ENCODE data around the gene PTPRF.

Gene PTPRF

DNA sequence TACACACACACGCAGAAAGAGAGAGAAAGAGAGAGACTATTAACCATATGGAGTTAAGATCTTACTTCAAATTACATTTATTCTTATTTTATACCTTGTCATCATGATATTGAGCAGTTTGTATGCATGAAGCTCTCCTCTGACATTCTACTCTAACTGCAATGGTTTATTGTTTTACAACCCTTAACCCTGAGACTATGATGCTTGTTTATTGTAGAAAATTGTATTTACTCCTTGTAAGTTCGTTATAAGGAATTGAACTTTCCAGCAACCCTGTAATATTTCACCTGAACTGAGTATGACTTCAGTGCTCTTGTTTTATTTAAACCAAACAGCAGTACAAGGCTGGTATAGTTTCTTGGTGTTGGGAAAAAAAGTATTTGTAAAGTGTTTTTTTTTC, 18.6 kb upstream of the PTPRF start:
- intact Hi-C loops (cut with DNase I) = no loop called here

GRCh38 chr1:43512681-43513080, 18.0 kb upstream of the PTPRF start:
- DNase-seq = no peak
- intact Hi-C loops (cut with DNase I) = no loop called here

More for the DNA sequence above, 18.6 kb upstream of the PTPRF start:
- DNase-seq = no peak

DNA sequence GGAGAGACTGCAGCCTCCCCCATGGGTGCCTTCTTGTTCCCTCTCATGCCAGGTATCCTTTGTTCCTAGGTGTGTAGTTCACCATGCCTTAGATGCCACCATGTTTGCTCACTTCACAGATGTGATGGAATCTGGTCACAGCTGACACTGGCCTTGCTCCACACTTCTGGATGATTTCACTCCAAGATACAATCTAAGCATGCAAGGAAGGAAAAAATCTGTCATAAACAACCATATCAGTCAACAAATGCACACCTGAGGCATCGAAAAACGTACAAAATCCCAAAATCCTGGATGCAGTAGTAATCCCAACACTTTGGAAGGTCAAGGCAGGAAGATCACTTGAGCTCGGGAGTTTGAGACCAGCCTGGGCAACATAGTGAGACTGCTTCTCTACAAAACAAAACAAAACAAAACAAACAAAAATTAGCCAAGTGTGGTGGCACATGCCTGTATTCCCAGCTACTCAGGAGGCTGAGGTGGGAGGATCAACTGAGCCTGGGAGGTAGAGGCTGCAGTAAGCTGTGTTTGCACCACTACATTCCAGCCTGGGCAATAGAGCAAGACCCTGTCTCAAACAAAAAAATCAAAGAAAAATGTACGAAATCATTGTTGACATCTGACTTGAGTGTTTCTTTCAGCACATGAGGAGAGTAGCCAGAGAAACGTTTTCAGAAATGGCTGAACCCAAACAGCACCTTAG, 17.1 kb upstream of the PTPRF start:
- DNase-seq = no peak
- intact Hi-C loops (cut with DNase I) = no loop called here

GRCh38 chr1:43518935-43519686, 11.6 kb upstream of the PTPRF start:
- DNase-seq = no peak
- intact Hi-C loops (cut with DNase I) = no loop called here

DNA sequence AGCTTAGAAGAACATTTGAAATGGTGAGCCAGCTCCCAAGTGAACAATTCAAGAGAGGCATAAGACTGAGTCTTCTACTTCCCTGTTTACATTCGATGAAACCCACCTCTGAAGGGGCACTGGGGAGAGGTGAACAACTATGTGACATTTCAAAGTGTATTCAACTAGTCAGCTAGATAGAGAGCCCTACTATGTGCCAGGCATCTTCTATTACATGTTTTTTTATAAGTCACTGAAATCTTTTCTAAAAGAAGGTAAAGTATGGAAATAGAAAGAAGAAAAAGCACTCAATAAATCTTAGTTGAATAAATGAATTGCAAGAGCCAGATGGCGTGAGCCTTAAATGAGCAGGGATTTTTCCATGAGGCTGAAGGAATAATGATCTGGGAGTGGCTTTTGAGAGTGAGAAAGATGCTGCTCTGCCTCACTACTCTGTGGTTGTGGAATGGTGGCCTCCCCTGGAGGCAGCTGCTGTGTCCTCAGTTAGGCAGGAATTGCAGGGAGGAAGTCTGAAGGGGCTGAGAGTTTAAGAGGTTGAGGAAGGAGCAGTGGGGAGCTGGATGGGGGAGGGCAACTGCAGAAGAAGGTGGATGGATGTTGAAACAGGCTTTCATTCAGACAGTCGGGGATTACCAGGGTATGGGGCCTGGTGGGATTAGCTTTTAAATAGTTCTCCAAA, 10.4 kb upstream of the PTPRF start:
- intact Hi-C loops (cut with DNase I) = no loop called here
- no peak for DNase-seq

DNA sequence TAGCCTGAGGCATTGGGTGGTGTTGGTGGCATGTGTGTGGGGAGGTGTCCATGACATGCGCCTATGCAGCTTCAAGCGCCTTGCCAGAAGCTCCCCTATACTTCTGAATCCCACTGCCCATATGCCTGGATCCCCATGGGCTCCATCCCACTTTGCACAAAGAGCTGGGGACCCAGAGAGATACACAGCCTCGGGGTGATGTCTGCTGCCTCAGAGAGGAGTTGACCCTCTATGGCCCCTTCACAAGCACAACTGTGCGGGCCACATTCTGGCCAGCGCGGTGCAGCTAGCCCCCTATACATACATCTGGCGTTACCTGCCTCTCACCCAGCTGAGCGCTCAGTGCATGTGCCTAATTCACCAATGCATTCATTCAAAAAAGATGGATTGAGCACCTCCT, 9.6 kb upstream of the PTPRF start:
- DNase-seq = peak in 1 of 10 donors; percentile 34
- intact Hi-C loops (cut with DNase I) = no loop called here

GRCh38 chr1:43521756-43522155, 8.9 kb upstream of the PTPRF start:
- intact Hi-C loops (cut with DNase I) = no loop called here
- peak in 1 of 10 donors; percentile 58 for DNase-seq

GRCh38 chr1:43522431-43522775, 8.3 kb upstream of the PTPRF start:
- no peak for DNase-seq
- intact Hi-C loops (cut with DNase I) = no loop called here

DNA sequence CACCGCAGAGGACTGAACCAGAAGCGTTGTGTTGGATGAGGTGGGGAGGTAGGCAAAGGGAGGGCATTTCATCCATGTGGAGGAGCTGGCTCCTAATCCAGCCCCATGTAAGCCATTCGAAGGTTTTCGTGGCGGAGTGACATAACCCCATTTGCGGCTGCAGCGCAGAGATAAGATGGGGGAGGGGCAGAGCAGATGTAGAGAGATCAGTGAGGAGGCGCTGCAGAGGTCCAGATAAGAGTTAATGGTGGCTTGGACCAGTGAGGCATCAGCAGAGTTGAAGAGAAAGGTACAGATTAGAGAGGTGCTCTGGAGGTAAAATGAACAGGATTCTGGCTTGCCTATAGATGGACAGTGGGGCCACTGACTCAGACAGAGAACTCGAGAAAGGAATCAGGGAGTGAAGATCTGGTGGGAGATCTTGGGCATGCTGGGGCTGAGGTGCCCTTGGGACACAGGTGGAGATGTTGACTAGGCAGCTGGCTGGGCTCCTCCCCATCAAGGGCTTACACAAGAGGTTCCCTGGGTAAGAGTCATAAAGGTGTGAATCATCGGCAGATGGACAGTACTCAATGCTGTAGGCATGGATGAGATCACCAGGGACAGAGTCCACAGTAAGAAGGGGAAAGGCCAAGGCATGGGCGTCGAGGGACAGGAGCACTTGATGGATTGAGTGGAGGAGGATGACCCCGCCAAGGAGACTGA, 7.8 kb upstream of the PTPRF start:
- intact Hi-C loops (cut with DNase I) = no loop called here
- peak in 1 of 10 donors; percentile 17 for DNase-seq

DNA sequence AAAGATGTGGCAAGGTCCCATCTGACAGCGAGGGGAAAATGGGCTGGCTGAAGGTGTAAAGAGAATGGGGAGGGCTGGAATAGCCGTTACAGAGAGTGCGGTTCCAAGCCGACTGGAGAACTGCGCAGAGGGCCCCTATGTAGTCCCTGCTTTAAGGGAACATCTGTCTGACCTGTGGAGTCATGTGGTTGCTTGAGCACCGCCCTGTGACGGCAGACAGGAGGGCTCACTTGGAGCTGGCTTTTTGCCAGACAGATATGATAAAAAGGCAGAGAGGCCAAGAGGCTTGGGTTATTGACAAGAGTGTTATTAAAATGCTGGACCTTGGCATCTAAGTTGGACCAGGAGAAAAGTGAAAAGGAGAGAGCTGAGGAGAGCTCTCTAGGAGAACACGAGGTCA, 5.9 kb upstream of the PTPRF start:
- DNase-seq = peak in 1 of 10 donors; percentile 35
- intact Hi-C loops (cut with DNase I) = loop anchor here (5.0 kb wide), 2 partner anchors 407 to 522 kb away; partner anchors contain the start of gene ARTN

DNA sequence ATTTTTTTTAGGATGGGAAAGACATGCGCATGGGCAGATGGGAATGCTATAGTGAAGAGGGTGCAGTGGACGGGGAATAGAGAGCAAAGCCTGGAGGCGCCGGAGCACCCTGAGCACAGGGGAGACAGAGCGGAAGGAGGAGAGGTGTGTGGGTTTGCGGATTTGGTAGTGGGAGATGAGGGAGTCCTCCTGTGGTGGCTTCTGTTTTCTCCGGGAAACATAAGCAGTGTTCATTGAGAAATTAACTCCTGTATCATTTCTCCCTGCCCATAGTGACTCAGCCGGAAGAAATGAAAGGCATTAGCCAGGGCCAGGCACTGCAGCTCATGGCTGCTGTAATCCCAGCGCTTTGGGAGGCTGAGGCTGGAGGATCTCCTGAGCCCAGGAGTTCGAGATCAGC, 4.7 kb upstream of the PTPRF start:
- intact Hi-C loops (cut with DNase I) = loop anchor here (5.0 kb wide), 2 partner anchors 406 to 521 kb away; partner anchors contain the start of gene ARTN
- peak in 1 of 10 donors; percentile 71 for DNase-seq

DNA sequence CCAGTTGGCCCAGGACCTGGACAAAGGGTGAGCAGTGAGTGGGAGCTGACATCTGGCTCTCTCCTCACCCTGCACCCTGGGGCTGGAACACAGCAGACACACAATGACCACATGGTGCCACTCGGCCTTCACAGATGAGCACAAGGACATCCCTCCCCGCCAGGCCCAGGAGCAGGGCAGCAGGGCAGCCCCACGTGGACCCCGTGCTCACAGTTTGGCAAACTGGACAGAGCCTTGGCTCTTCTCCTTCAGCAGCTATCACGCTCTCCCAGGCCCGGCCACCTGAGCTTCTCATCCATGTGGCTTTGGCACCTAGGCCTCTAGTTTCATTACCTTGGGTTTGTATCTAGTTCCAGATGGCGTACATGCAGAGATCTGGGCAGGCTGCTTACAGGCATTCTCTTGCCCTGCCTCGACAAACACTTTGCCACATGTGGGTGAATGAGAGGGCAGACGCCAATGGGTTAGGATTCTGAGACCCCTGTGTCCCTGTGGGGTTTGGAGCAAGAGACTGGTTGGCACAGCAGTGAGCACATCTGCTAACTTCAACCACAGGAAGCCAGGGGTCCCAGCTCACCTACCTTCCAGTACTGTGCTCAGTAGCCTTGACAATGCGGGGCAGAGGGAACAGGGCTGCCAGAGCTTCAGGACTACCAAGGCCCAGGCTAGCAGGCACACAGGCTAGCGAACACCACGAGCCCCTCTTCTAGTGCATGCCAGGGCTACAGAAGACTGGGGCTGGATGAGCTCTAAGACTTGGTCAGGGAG, 3.4 kb upstream of the PTPRF start:
- DNase-seq = peak in 1 of 10 donors; percentile 38
- intact Hi-C loops (cut with DNase I) = loop anchor here (5.0 kb wide), 2 partner anchors 405 to 520 kb away; partner anchors contain the start of gene ARTN

GRCh38 chr1:43529206-43529731, 1.4 kb upstream of the PTPRF start:
- intact Hi-C loops (cut with DNase I) = loop anchor here (1.0 to 5.0 kb wide), 4 partner anchors 120 to 518 kb away; partner anchors contain the start of genes ARTN and ST3GAL3
- DNase-seq = peak; percentile 60 to 97 (median 84)

DNA sequence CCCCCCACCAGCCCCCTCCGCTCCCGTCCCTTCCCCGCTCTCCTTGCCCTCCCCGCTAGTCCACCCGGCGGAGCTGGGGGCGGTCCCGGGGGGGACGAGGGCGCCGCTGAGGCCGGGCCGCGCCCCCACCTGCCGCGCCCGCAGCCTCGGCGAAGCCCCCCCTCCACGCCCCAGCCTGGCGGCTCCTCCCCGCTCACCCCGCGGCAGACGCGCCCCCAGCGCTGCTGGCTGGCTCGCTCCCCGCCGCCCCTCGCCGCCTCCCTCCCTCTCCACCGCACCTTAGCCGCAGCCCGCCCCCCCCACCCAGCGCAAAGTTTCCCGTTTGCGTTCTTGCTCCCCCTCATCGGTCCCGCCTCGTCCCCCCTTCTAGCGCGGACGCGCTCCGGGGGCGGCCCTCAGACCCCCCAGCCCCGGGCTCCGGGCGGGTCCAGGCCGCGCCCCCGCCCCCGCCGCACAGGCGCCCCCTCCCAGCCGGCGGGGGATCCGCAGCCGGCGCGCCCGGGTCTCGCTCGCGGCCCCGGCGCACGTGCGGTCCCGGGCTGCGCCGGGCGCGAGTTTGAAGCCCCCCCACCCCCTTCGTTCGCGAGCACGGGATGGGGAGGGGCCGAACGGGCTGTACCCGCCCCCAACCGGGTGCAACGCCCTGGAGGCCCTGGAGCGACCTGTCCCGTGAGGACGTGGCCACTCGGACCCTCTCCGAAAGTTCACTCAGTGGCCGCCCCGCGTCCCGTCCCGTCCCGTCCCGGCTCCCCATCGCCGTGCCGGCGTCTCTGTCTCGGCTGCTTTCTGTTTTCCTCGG, 623 bp downstream of the PTPRF start:
- intact Hi-C loops (cut with DNase I) = loop anchor here (5.0 to 10.0 kb wide), 3 partner anchors 36 to 307 kb away; no protein-coding TSS in a partner anchor
- DNase-seq = peak in 3 of 10 donors; percentile 58 to 86 (median 75)

GRCh38 chr1:43531906-43532584, 1.4 kb downstream of the PTPRF start:
- peak in 1 of 10 donors; percentile 67 for DNase-seq
- intact Hi-C loops (cut with DNase I) = loop anchor here (5.0 to 10.0 kb wide), 3 partner anchors 35 to 307 kb away; no protein-coding TSS in a partner anchor

DNA sequence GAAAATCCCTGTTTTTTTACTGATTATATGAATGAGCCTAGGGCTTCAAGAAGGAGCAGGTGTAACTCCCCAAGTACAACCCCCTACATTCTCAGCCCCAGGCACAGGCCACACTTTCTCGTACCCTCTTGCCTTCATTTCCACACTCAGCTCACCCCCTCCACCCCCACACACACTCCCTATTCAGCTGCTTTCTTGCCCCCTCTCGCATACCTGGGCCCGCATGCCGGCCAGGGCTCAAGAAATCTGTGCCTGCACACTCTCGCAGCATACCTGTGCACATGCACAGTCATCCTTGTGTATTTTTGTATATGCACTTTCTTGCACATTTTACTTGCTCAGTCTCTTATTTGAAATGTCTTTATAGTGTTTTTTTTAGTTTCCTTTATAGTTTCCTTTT, 2.0 kb downstream of the PTPRF start:
- no peak for DNase-seq
- intact Hi-C loops (cut with DNase I) = loop anchor here (5.0 to 10.0 kb wide), 3 partner anchors 35 to 308 kb away; no protein-coding TSS in a partner anchor

DNA sequence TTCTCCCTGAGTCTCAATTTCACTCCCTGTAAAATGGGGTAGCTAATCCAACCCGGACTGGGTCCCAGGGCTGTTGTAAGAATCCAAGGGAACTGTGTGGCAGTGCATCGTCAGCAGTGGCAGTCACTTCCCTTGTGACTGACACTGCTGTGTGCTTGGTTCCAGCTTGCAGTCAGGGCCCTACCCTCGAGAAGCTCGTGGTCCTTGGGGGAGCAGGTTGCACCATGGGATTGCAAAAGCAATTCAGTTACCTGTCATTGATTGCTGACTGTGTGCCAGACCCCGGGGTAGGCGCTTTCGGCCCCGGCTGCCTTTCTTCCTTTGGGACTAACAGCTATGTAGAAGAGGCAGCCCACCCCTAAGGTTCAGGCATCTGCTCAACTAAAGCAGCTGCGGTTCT, 2.9 kb downstream of the PTPRF start:
- DNase-seq = no peak
- intact Hi-C loops (cut with DNase I) = loop anchor here (5.0 to 10.0 kb wide), 3 partner anchors 34 to 309 kb away; no protein-coding TSS in a partner anchor

- DNase-seq = no peak
- intact Hi-C loops (cut with DNase I) = loop anchor here (5.0 to 10.0 kb wide), 3 partner anchors 33 to 309 kb away; no protein-coding TSS in a partner anchor
Observed at GRCh38 chr1:43534256-43534655, 3.6 kb downstream of the PTPRF start.
